Peyer's patch (tissue), 4 donors: ENCODE data around the gene TBL1XR1. TPM values are rescaled to one million over a fixed set of nuclear protein-coding genes. Genes with fewer than 3 reads are reported as not detected.
A peak's percentile ranks its signal among the peaks of the same experiment; 100 is the strongest.
"Not testable (repeated sequence)": the region's sequence is repeated elsewhere in the genome, so short reads cannot be mapped to it uniquely, and the experiment has no call there.

Source experiments
- DNase-seq, 3 donors: peaks; one replicate each; pipeline ENCODE4 v3.0.0-alpha.2; 2017 to 2019
- H3K27ac ChIP-seq, 4 donors: fragments of 200-600 bp; sonication (generic); one replicate each; pipeline ENCODE4 v1.5.1; 2016 to 2019
- H3K27me3 ChIP-seq, 2 donors: fragments of 200-600 bp; sonication (generic); one replicate each; pipeline ENCODE4 v1.5.1; 2019
- H3K36me3 ChIP-seq, 3 donors: fragments of 200-600 bp; sonication (generic); one replicate each; pipeline ENCODE4 v1.5.1; 2016 to 2019
- H3K4me1 ChIP-seq, 4 donors: fragments of 200-600 bp; sonication (generic); one replicate each; pipeline ENCODE4 v1.5.1; 2016 to 2019
- H3K4me3 ChIP-seq, 4 donors: fragments of 200-600 bp; sonication (generic); 1 replicate in 3 of 4; 2 replicates in 1 of 4; pipeline ENCODE4 v1.5.1; 2016 to 2019; ENCODE audit warnings: mild to moderate bottlenecking in 1 of 4
- H3K9me3 ChIP-seq, 4 donors: fragments of 200-600 bp; sonication (generic); one replicate each; pipeline ENCODE4 v1.5.1; 2016 to 2019; ENCODE audit warnings: mild to moderate bottlenecking in 1 of 4
- POLR2A ChIP-seq, 2 donors: fragments of 450-650 bp; IDR thresholded peaks; one replicate each; pipeline ENCODE4 v1.5.1; 2017; ENCODE audit warnings: antibody characterized with exemption in 2 of 2, mild to moderate bottlenecking in 2 of 2, moderate library complexity in 2 of 2
- total RNA-seq, 4 donors: library from RNA; depleted of rRNA; stranded (reverse); fragments of >200 nt; gene quantifications; one replicate each; pipeline ENCODE4 v1.1.0, GENCODE V29; 2016
- TF ChIP-seq, protein P1 (sequence below), 6 experiments: fragments of 450-650 bp in 4 of 6; fragments of 200-600 bp in 2 of 6; sonication (generic) in 1 of 6; IDR thresholded peaks; one replicate each; pipeline ENCODE4 v1.5.1; 2017 to 2019; ENCODE audit warnings: antibody characterized with exemption in 6 of 6, mild to moderate bottlenecking in 3 of 6, moderate library complexity in 1 of 6

TBL1XR1 gene
- total RNA-seq, 4 donors from 2014 or later = 40.7 to 81.7 (median 69.4) TPM

DNA sequence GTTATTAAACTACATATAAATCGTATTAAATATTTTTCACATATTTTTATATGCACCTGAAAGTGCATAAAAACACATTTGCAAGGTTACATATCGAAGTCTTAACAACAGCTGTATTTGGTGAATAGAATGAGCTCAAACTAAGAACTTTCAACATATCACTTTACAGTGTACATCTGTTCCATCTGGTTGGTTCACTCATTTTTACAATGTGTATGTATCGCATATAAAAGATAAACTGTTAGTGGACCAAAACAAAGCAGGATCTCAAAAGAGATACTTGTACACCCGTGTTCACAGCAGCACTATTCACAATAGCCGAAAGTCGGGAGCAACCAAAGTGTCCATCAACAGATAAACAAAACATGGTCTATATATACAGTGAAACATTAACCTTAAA lies 55.8 kb downstream of the TBL1XR1 start:
- H3K27me3 ChIP-seq = no peaks in the 10 kb centered on the region
- H3K4me1 ChIP-seq = peaks cover 0 to 32% (median 2%) of the 10 kb centered on the region in 4 donors
- H3K27ac ChIP-seq = no peak overlapping the region
- TF ChIP-seq, protein P1, sequence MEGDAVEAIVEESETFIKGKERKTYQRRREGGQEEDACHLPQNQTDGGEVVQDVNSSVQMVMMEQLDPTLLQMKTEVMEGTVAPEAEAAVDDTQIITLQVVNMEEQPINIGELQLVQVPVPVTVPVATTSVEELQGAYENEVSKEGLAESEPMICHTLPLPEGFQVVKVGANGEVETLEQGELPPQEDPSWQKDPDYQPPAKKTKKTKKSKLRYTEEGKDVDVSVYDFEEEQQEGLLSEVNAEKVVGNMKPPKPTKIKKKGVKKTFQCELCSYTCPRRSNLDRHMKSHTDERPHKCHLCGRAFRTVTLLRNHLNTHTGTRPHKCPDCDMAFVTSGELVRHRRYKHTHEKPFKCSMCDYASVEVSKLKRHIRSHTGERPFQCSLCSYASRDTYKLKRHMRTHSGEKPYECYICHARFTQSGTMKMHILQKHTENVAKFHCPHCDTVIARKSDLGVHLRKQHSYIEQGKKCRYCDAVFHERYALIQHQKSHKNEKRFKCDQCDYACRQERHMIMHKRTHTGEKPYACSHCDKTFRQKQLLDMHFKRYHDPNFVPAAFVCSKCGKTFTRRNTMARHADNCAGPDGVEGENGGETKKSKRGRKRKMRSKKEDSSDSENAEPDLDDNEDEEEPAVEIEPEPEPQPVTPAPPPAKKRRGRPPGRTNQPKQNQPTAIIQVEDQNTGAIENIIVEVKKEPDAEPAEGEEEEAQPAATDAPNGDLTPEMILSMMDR (IDR thresholded peaks at IDR 0.05) = no peak
- TF ChIP-seq POLR2A (IDR thresholded peaks at IDR 0.05) = no peak
- no peaks in the 10 kb centered on the region for H3K9me3 ChIP-seq
- H3K4me3 ChIP-seq = no peak overlapping the region
- no peak for DNase-seq
- H3K36me3 ChIP-seq = no peaks in the 10 kb centered on the region

DNA sequence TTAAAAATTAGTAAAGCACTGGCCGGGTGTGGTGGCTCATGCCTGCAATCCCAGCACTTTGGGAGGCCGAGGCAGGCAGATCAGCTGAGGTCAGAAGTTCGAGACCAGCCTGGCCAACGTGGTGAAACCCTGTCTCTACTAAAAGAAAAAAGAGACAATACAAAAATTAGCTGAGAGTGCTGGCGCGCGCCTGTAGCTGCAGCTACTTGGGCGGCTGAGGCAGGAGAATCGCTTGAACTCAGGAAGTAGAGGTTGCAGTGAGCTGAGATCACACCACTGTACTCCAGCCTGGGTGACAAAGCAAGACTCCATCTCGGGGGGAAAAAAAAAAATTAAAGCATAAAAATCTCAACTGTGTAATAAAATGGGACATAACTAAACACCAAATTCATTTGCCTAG lies 58.1 kb downstream of the TBL1XR1 start:
- DNase-seq, H3K27ac ChIP-seq, H3K27me3 ChIP-seq, H3K4me3 ChIP-seq, H3K36me3 ChIP-seq, H3K9me3 ChIP-seq: not testable (repeated sequence)
- H3K4me1 ChIP-seq = peaks cover 0 to 27% (median 2%) of the 10 kb centered on the region in 4 donors

DNA sequence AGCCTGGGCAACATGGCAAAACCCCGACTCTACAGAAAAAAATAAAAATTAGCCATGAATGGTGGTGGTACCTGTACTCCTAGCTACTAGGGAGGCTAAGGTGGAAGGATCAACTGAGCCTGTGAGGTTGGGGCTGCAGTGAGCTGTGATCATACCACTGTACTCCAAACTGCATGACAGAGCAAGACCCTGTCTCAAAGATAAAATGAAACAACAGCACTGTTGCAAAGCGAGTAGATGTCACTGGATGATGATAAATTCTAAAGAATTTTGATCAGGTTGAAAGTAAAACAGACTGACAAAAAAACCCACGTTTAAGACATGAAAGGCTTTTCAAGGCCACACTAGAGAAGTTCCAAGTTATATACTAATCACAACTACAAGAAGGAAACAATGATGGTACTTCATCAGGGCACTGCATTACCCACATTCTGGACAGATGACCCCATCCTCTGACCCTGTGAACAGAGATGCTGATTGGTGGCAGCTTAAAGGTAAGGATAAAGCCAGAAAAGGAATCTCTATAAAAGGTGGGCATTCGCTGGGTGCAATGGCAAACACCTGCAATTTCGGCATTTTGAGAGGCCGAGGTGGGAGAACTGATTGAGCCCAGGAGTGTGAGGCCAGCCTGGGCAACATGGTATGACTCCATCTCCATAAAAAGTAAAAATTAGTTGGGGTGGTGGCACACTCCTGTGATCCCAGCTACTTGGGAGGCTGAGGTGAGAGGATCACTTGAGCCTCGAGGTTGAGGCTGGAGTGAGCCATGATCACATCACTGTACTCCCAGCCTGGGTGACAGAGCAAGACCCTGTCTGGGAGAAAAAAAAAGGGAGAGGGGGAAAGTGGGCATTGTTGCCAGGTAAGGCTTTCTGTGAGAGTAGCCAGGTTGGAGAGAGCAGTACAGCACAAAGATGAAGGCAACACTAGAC lies 59.2 kb downstream of the TBL1XR1 start:
- Histone ChIP-seq H3K27me3 (no peaks in the 10 kb centered on the region), H3K36me3 (no peaks in the 10 kb centered on the region), H3K4me1 (peaks cover 0 to 26% (median 2%) of the 10 kb centered on the region in 4 donors), H3K4me3 (no peak overlapping the region), H3K9me3 (no peaks in the 10 kb centered on the region), H3K27ac (no peak overlapping the region)
- DNase-seq = no peak
- TF ChIP-seq, protein P1 (IDR thresholded peaks at IDR 0.05) = no peak
- no peak for TF ChIP-seq POLR2A (IDR thresholded peaks at IDR 0.05)

DNA sequence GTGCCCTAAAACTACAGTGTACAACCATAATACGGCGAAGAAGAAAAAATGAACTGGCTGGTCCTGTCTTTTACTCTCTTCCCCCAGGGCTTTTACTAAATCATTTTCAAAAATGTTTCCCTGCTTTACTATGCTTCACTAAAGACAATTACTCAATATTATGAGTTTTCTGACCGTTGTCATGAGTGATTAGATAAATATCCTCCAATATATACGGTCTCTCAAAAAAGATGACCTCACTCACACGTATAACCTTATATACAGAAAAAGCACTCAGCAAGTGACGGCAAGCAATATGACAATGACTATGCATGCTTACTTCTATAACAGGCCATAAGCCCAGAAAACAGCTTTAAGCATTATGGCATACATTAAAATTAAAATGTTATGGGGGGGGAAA lies 60.5 kb downstream of the TBL1XR1 start:
- Histone ChIP-seq H3K9me3 (no peaks in the 10 kb centered on the region), H3K36me3 (no peaks in the 10 kb centered on the region), H3K4me1 (peaks cover 0 to 13% (median under 1%) of the 10 kb centered on the region in 4 donors), H3K27me3 (no peaks in the 10 kb centered on the region), H3K27ac (peak overlapping the region in 1 of 4 donors; percentile 77), H3K4me3 (no peak overlapping the region)
- DNase-seq = no peak
- TF ChIP-seq, protein P1 (IDR thresholded peaks at IDR 0.05) = no peak
- no peak for TF ChIP-seq POLR2A (IDR thresholded peaks at IDR 0.05)

DNA sequence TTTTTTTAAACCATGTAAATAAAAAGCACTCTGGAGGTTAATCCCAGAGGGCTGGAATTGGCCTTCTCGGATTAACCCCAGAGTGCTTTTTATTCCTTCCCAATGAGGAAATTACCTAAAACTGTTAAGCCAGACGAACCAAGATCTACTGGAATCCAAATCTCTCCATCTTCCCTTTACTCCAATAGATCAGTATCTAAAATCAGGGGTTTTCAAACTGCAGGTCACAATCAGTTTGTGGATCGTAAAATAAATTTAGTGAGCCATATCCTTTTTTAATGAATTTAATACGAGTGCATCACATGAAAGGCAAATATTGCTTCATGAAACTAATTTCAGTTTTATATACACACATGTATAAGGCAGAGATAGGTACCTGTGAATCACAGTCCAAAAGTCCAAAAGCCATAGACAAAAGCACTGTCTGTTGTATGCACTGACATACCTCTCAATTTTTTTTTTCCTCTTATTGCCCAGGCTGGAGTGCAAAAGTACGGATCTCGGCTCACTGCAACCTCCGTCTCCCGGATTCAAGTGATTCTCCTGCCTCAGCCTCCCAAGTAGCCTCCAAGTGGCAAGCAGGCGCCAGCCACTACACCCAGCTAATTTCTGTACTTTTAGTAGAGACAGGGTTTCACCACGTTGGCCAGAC lies 61.3 kb downstream of the TBL1XR1 start:
- H3K4me1 ChIP-seq = peaks cover 0 to 10% (median 0%) of the 10 kb centered on the region in 4 donors
- H3K27ac ChIP-seq = peak overlapping the region in 2 of 4 donors; percentile 43 to 77
- no peaks in the 10 kb centered on the region for H3K27me3 ChIP-seq
- H3K4me3 ChIP-seq = no peak overlapping the region
- TF ChIP-seq, protein P1 (IDR thresholded peaks at IDR 0.05) = peak in 1 of 6 experiments; percentile 8
- no peak for TF ChIP-seq POLR2A (IDR thresholded peaks at IDR 0.05)
- H3K9me3 ChIP-seq = no peaks in the 10 kb centered on the region
- peak in 2 of 3 donors; percentile 62 to 63 for DNase-seq
- no peaks in the 10 kb centered on the region for H3K36me3 ChIP-seq

DNA sequence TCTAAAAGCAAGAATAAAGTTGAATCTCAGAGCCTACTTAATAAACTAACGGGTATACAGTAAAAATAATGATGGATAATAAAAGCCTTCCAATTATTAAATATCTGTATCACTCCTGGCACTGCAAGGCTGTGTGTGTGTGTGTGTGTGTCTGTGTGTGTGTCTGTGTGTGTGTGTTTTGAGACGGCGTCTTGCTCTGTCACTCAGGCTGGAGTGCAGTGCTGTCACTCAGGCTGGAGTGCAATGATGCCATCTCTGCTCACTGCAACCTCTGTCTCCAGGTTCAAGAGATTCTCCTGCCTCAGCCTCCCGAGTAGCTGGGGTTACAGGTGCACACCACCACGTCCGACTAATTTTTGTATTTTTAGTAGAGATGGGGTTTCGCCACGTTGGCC lies 62.5 kb downstream of the TBL1XR1 start:
- Histone ChIP-seq H3K27ac (no peak overlapping the region), H3K27me3 (no peaks in the 10 kb centered on the region), H3K4me3 (no peak overlapping the region), H3K36me3 (no peaks in the 10 kb centered on the region), H3K9me3 (no peaks in the 10 kb centered on the region), H3K4me1 (peaks cover 0 to 10% (median 0%) of the 10 kb centered on the region in 4 donors)
- DNase-seq = no peak
- TF ChIP-seq, protein P1 (IDR thresholded peaks at IDR 0.05) = no peak
- no peak for TF ChIP-seq POLR2A (IDR thresholded peaks at IDR 0.05)
